LoVo (cell line): ENCODE results near the gene VGF.

Source experiments
- DNase-seq: peaks from one replicate; pipeline ENCODE4 v3.0.0-alpha.2; 2016; ENCODE audit warnings: low spot score

VGF gene

DNA sequence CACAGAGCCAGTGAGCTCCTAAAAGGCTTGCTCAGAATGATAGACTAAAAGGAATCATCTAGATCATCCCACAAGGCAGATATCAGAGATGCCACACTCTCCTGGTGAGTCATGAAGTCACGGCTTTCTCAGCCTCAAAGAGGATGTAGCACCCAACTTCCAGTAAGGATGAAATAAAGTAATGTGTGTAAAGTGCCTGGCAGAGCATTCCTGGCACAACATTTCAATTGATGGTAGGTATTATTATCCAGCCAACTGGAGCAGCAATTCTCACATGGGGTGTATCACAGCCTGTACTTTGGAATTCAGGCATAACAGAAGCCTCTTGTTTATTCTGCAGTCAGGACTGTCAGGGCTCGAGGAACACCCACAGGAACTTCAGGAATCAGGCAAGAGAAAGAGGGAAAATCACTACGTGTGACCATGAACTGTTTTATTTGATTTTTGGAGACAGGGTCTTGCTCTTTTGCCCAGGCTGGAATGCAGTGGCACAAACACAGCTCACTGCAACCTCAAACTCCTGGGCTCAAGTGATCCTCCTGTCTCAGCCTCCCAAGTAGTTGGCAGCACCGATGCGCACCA, 20.0 kb upstream of the VGF start:
- DNase-seq: no peak

GRCh38 chr7:101180130-101180755, 14.9 kb upstream of the VGF start, which contains the start of gene NAT16:
NAT16 (minus strand) TSS chr7:101180293; CDS start chr7:101174807, 5,486 bp downstream.
- DNase-seq: no peak

DNA sequence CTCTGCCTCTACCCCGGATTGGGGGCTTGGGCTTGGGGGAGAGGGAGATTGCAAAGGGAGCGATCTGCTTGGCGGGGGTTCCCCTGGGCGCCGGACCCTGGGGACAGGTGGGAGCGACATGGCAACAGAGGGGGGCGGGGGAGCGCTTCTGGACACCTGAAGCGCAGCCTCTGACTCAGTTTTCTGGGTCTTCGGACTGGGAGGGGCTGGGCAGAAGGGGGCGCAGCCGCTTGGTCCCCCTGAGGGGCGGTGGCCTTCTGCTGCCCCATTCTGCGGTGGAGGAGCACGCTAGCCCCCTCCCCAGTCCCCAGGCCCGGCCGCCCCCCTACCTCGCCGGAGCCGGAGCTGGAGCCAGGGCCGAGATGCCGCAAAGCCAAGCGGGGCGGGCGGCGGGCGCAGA, 14.3 kb upstream of the VGF start:
- DNase-seq: no peak

DNA sequence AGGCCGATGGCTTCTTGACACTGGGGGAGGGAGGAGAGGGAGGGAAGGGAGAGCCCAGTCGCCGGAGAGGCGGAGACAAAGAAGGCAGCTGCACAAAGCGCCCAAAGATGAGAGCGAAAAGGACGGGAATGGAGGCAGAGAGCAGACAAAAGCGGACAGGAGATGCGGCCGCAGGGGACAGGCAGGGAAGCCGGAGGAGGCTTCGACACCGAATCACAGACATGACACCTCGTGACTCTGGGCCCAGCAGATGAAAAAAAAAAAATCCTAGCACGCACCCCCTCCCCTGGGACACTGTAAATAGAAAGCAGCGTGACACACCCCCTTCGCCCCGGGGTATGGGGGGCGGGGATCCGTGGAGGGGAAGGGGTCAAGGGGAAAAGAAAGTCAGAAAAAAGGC, 13.7 kb upstream of the VGF start:
- DNase-seq: no peak

- no peak for DNase-seq
Observed at GRCh38 chr7:101177644-101178043, 12.3 kb upstream of the VGF start.

DNA sequence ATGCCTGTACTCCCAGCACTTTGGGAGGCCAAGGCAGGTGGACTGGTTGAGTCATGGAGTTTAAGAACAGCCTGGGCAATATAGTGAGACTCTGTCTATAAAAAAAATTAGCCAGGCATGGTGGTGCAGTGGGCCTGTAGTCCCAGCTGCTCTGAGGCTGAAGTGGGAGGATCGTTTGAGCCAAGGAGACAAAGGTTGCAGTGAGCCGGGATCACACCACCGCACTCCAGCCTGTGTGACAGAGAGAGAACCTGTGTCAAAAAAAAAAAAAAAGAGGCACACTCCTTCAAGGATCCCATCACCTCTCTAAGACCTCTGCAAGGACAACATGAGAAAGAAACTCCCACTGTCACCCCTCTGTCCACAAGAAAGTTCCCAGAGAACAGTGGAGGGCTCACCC, 10.3 kb upstream of the VGF start:
- DNase-seq: no peak

DNA sequence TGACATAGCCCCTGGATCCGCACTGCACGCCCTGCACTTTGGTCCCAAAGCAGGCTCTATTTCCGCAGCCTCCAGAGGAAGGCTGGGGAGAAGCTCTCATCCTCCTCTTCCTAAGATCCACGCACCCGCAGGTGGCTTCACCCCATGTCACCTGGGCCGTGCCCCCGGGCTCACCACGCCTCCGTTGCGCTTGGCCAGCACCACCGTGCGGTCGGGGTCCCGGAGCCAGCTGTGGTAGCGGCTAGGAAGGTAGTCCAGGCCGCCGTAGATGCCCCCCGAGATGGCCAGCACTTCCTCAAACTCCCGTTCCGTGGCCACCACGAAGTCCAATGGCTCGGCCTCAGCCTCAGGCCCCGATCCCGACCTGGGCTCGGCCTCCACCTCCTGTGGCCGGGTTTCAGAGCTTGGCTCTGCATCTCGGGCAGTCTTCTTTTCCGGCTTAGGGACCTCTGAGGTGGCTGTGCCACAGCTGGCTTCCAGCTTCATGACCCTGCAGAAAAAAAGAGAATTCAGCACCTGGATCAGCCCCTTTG, 9.0 kb upstream of the VGF start:
- DNase-seq: no peak

- peak; percentile 46 for DNase-seq
Observed at GRCh38 chr7:101173752-101174244, 8.4 kb upstream of the VGF start.

GRCh38 chr7:101172854-101173751, 7.7 kb upstream of the VGF start:
- DNase-seq: peak; percentile 74

DNA sequence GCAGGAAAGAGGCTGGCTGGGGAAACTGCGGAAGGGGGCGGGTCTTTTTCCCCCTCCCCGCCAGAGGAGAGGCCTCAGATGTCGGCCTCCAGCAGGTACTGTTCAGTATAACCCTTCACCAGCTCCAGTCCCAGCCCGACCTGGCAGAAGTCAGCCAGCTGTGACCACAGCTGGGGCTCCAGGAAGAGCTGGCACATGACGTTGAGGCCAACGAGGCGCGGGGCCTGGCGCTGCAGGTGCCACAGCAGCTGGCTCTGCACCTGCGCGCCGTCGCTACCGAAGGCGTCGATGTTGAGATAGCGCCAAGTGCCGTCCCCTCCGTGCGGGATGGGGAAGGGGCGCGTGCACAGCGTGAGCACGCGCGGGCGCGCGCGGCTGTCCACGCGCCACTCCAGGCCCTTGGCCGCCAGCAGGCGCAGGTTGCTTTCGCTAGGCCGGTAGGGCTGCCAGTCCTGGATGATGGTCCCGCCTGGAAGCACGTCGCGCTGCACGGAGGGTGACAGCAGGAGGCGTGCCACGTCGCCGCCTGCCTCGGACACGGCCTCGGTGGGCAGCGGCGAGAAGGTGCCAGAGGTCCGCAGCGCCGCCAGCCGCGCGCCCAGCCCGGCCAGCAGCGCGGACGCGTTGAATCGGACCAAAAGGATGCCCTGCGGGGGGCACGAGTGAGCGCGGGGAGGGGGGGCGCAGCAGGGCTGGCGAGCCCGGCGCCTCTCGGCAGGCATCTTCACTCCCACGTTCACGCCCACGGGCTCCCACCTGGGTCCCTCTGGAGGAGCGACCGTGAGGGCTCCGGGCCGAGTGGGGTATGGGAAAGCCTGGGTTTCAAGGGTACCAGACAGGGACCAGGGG, 6.9 kb upstream of the VGF start:
- no peak for DNase-seq

DNA sequence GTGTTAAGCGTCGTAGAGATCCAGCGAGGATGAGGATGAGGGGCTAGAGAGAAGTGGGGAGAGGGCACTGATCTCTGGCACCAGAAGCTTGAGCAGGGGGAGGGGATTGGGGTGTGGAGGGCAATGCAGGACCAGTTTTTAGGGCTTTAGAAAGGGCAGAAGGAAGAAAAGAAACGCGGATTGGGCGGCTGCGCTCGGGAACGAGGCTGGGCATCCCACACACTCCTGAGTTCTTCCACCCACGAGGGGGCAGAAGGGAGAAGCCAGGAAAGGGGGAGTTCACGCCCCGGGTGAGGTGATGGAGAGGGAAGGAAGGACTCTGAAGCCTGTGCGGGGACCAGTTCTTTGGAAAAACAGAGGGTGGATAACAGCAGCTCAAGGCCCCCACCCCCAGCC, 6.1 kb upstream of the VGF start:
- no peak for DNase-seq

- no peak for DNase-seq
Observed at GRCh38 chr7:101170617-101171441, 5.5 kb upstream of the VGF start.

DNA sequence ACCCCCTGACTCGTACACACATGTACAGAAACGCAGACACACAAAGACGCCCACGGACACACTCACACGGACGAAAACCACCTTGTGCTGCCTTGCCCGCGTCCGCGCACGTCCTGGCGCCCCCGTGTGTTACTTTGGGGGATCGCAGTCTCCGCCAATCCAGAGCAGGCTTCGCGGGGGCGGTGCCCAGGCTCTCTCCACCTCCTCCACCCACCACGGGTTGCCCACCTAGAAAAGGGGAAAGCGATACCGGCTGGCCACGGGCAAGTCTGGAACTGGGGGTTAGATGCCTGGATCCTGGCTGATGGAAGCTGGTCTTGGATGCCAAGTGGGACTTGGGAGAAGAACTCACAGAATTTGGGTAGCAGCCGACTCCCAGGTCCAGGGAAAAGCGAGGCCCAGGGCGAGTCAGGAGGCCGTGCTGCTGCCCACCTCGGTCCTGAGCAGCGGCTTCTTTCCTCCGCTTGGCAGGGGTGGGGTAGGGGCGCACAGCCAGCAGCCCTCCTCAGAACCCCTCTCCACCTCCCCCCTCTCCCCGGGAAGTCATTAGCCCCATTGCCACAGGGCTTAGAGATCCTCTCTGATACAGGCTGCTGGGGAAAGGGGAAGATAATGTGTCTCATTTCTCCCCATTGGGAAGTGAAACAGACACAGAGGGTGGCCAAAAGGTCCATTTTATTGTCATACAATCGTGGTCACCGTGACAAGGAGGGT, 4.6 kb upstream of the VGF start:
- peak; percentile 75 for DNase-seq

DNA sequence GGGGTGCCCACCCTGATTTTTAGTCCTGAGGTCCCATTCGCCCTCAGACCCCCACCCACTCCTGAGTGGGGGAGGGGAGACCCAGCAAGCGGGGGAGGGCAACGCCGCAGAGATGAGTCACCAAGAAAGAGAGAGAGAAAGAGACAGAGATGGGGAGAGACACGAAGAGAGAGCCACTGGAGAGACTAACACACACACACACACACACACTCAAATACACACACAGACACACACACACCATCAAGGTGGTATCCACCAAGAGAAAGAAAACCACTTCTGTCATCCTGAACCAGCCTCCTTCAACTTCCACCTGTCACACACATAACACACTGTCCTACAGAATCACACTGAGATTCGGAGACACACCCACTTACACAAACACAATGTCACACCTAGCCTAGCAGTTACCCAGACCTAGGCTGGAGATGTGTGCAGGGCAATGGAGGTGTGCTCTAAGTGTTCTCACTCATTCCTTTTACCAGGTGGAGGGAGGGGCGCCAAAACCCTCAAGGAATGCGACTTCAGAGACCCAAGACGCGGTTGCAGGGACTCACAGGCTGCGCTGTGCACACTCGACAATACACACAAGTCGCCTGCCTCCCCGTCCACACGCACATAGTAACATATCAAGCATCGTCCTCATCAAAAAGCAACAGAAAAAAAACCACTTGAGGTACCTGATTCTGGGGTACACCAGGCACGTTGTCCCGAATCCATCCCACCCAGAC, 3.9 kb upstream of the VGF start:
- DNase-seq: no peak

DNA sequence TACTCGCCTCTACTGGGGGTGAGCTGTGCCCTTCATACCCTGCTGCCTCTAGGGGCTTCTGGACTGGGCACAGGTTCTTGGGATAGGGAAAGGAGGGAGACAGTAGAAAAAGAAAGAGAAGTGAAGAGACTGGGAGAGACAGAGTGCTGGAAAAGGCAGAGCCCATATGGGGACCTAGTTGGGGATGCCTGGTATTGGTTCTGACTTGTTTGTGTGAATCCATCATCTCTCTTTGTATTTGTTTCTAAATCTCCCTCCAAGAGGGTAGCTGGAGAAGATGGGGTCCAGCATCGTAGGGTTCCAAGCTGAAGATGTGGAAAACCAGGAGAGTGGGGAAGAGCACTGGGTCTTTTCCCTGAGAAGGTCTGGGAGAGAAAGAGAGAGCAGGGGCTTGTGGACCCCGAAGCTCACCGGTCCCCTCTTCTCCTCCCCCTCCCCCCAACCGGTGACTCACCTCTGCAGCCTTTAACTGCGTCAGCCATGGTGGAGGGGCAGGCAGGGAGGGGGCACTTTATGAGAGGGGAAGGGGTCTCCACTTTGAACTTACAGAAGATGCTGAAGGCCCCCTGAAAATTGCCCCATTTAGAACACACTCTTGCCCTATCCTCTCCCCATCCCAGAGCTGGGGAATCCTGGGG, 3.2 kb upstream of the VGF start:
- no peak for DNase-seq

DNA sequence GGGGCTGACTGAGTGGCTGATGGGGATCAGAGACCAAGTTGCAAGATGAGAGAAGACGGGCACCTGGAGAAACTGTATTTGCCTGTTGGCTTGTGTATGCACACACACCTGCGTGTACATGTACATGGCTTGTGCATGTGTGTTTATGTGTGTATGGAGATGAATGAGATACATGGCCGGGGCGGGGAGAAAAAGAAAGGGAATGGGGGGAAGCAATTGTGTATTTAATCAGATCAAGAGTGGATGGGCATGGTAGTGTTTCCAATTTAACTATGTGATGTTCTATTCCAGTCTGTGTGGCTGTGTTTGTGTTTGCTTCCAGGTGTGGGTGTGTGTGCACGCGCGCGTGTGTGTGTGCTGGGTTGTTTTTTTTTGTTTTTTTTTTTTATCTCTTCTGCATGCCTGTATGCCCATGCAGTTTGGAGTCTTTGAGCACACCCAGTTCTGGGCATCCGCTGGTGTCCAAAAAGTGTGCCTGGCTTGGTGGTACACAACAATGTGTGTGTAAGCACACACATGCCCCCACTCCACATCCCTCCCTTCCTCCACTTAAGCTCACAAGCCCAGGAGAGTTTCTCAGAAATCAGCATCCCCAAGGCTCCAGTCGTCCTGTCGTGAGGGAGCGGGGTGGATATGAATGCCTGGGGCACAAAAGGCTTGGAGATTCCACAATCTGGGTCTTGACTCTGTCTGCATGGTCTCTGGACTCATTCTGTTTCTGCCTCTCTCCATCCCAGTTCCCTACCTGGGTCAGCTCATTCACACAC, 2.5 kb upstream of the VGF start:
- DNase-seq: no peak

DNA sequence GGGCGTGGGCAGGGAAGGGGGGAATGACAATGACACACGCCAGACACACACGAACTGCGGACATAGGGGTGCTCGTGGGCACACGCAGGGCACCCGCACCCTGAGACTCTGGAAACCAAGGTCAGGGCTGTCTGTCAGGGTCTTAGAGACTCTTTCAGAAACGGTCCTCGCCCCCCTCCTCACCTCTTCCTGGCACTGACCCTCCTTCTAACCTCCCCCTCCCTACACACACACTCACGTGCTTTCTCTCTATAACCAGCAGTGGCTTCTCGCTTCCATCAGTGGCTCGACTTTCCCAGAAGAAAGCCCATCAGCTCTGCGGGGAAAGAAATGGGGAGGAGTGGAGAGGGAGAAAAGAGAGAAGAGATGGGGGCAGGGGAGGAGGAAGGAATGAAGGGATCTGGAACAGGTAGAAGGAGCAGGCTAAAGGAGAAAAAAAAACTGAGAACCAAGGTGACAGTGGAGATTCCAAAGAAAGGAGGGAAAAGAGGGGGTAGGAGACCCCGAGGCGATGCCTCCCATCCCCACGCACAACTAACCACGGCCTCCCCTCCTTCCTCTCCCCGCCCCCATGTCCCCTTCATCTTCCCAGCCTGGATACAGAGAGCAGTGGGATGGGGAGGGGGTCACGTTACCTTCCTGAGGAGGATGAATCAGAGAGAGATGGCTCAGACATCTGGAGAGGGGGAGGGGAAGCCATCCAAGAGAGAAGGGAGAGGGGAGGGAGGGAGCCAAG, 1.7 kb upstream of the VGF start:
- DNase-seq: no peak

- DNase-seq: no peak
Observed at GRCh38 chr7:101166648-101166908, 1.2 kb upstream of the VGF start.
